Osteocyte (in vitro differentiated cells): ENCODE measurements around the gene R3HDM2. TPM values are rescaled to one million over a fixed set of nuclear protein-coding genes. Genes with fewer than 3 reads are reported as not detected.
A peak's percentile ranks its signal among the peaks of the same experiment; 100 is the strongest.
"Not testable (repeated sequence)": the region's sequence is repeated elsewhere in the genome, so short reads cannot be mapped to it uniquely, and the experiment has no call there.

Experiments
- DNase-seq: peaks from one replicate; pipeline ENCODE4 v3.0.0; 2021; ENCODE audit warnings: mixed read lengths; ENCODE audit not compliant: unreplicated experiment; ENCODE audit errors: extremely low spot score
- H3K27ac Mint-ChIP-seq: one replicate; pipeline ENCODE4 v1.8.0; 2021; ENCODE audit warnings: mild to moderate bottlenecking, mixed read lengths; ENCODE audit not compliant: unreplicated experiment
- H3K27me3 Mint-ChIP-seq: one replicate; pipeline ENCODE4 v1.8.0; 2021; ENCODE audit warnings: mixed read lengths; ENCODE audit not compliant: unreplicated experiment
- H3K36me3 Mint-ChIP-seq: one replicate; pipeline ENCODE4 v1.8.0; 2021; ENCODE audit warnings: mixed read lengths; ENCODE audit not compliant: unreplicated experiment
- H3K4me1 Mint-ChIP-seq: one replicate; pipeline ENCODE4 v1.8.0; 2021; ENCODE audit warnings: mixed read lengths; ENCODE audit not compliant: unreplicated experiment
- H3K4me3 Mint-ChIP-seq: one replicate; pipeline ENCODE4 v1.8.0; 2021; ENCODE audit warnings: mild to moderate bottlenecking, moderate library complexity, mixed read lengths; ENCODE audit not compliant: unreplicated experiment
- H3K9me3 Mint-ChIP-seq: one replicate; pipeline ENCODE4 v1.8.0; 2021; ENCODE audit warnings: mixed read lengths; ENCODE audit not compliant: unreplicated experiment
- CTCF ChIP-seq: fragments of 200-600 bp; sonication (generic); IDR thresholded peaks from 2 replicates; pipeline ENCODE4 v1.5.0; 2021; ENCODE audit warnings: antibody characterized with exemption, mild to moderate bottlenecking, moderate library complexity
- total RNA-seq: library from RNA; stranded (reverse); gene quantifications from 2 replicates; pipeline ENCODE4 v1.2.1, GENCODE V29; 2021

R3HDM2 gene
- total RNA-seq, 1 donor from 2014 or later, result 65.0 TPM

DNA sequence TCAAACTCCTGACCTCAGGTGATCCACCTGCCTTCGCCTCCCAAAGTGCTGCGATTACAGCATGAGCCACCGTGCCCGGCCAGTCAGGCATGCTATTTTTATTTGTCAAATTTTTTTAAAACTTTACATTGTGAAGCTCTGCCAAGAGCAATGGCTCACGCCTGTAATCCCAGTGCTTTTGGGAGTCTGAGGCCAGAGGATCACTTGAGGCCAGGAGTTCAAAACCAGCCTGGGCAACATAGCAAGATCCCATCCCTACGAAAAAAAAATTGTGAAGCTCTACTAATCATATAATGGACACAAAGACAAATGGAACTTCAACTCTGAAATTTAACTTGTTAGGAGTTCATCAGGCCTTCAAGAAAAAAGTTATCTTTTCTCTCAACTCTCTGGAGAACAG, 1.9 kb downstream of the R3HDM2 start:
- H3K27me3 Mint-ChIP-seq, result no peaks in the 10 kb centered on the region
- TF ChIP-seq CTCF, result no peak
- H3K27ac Mint-ChIP-seq, result peak overlapping the region; percentile 97
- peaks cover 6% of the 10 kb centered on the region for H3K36me3 Mint-ChIP-seq
- H3K4me1 Mint-ChIP-seq, result peaks cover 27% of the 10 kb centered on the region
- no peak for DNase-seq
- H3K9me3 Mint-ChIP-seq, result no peaks in the 10 kb centered on the region
- peak overlapping the region; percentile 93 for H3K4me3 Mint-ChIP-seq

- not testable (repeated sequence) for H3K9me3 Mint-ChIP-seq, H3K27me3 Mint-ChIP-seq, DNase-seq, H3K4me3 Mint-ChIP-seq, H3K27ac Mint-ChIP-seq
- Mint-ChIP-seq H3K4me1 (peaks cover 27% of the 10 kb centered on the region), H3K36me3 (peaks cover 16% of the 10 kb centered on the region)
These were observed 3.9 kb downstream of the R3HDM2 start for GRCh38 chr12:57426948-57427347.

GRCh38 chr12:57420482-57420881, 10.4 kb downstream of the R3HDM2 start:
- H3K4me1 Mint-ChIP-seq, result peaks cover 3% of the 10 kb centered on the region
- no peak overlapping the region for H3K4me3 Mint-ChIP-seq
- TF ChIP-seq CTCF, result no peak
- H3K9me3 Mint-ChIP-seq, result no peaks in the 10 kb centered on the region
- H3K36me3 Mint-ChIP-seq, result peaks cover 20% of the 10 kb centered on the region
- no peaks in the 10 kb centered on the region for H3K27me3 Mint-ChIP-seq
- no peak overlapping the region for H3K27ac Mint-ChIP-seq
- no peak for DNase-seq

GRCh38 chr12:57419495-57419894, 11.3 kb downstream of the R3HDM2 start:
- peaks cover 18% of the 10 kb centered on the region for H3K36me3 Mint-ChIP-seq
- no peak for DNase-seq
- no peak overlapping the region for H3K27ac Mint-ChIP-seq
- H3K9me3 Mint-ChIP-seq, result no peaks in the 10 kb centered on the region
- H3K27me3 Mint-ChIP-seq, result no peaks in the 10 kb centered on the region
- no peak overlapping the region for H3K4me3 Mint-ChIP-seq
- peaks cover 3% of the 10 kb centered on the region for H3K4me1 Mint-ChIP-seq
- TF ChIP-seq CTCF, result no peak

DNA sequence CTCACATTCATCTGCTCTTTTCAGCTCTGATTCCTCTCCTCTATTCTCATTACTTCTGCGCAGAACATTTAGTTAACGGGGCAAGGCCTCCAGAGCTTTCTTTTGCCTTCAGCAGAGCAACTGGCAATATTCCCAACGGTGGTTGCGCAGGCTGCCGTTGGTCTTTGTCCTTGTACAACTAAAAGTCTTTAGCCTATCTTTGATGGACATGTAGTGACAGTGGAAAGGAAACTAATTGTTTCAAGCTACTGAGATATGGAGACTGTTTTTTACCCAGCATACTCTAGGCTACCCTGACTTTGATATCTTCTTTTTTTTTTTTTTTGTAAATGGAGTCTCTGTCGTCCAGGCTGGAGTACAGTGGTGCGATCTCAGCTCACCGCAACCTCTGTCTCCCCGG, 12.6 kb downstream of the R3HDM2 start:
- H3K27me3 Mint-ChIP-seq, result no peaks in the 10 kb centered on the region
- peaks cover 16% of the 10 kb centered on the region for H3K36me3 Mint-ChIP-seq
- no peak for DNase-seq
- H3K4me3 Mint-ChIP-seq, result no peak overlapping the region
- H3K9me3 Mint-ChIP-seq, result no peaks in the 10 kb centered on the region
- peaks cover 3% of the 10 kb centered on the region for H3K4me1 Mint-ChIP-seq
- H3K27ac Mint-ChIP-seq, result no peak overlapping the region
- no peak for TF ChIP-seq CTCF
